ENCODE data around the gene GYG2. TPM values are rescaled to one million over a fixed set of nuclear protein-coding genes. Genes with fewer than 3 reads are reported as not detected.

Gene GYG2
- polyA plus RNA-seq, 1 donor from 2014 or later: 6.3 TPM

- Histone ChIP-seq H3K27ac (ENCODE audit: low read length) (no peak overlapping the region), H3F3A (ENCODE audit: insufficient read depth, low read length, poor library complexity, severe bottlenecking) (no peaks in the 10 kb centered on the region), H3K9me3 (ENCODE audit: low read length) (no peaks in the 10 kb centered on the region), H3K27me3 (ENCODE audit: insufficient read depth, low read depth, low read length) (no peaks in the 10 kb centered on the region), H3K4me2 (ENCODE audit: low read length) (no peak overlapping the region), H3K79me2 (replicated peaks; ENCODE audit: insufficient read depth, low read length) (no peaks in the 10 kb centered on the region), H3K36me3 (ENCODE audit: insufficient read depth, low read length) (no peaks in the 10 kb centered on the region), H3K9ac (ENCODE audit: low read length) (no peak overlapping the region), H4K20me1 (ENCODE audit: insufficient read depth) (no peaks in the 10 kb centered on the region), H3K9me2 (ENCODE audit: insufficient read depth, low read length) (no peaks in the 10 kb centered on the region), H3K4me3 (ENCODE audit: low read length) (no peak overlapping the region), H2AFZ (ENCODE audit: low read depth, low read length) (no peak overlapping the region)
- no peak for TF ChIP-seq TAF1 (IDR thresholded peaks at IDR 0.05; ENCODE audit: low read depth)
- TF ChIP-seq REST (IDR thresholded peaks at IDR 0.05; ENCODE audit: borderline replicate concordance): no peak
- no peak for TF ChIP-seq SMC3 (conservative IDR thresholded peaks at IDR 0.05; ENCODE audit: poor library complexity)
- no peak for TF ChIP-seq EZH2 (IDR thresholded peaks at IDR 0.05; ENCODE audit: borderline replicate concordance, insufficient read depth, low read length, poor library complexity, severe bottlenecking)
- no peak for TF ChIP-seq EP300 (conservative IDR thresholded peaks at IDR 0.05; ENCODE audit: poor library complexity, severe bottlenecking)
- TF ChIP-seq MXI1 (conservative IDR thresholded peaks at IDR 0.05; ENCODE audit: poor library complexity, severe bottlenecking): no peak
- no peak for TF ChIP-seq RAD21 (conservative IDR thresholded peaks at IDR 0.05)
- TF ChIP-seq CTCF (IDR thresholded peaks at IDR 0.05; ENCODE audit: poor library complexity, severe bottlenecking): no peak
- no peak for TF ChIP-seq POLR2AphosphoS5 (IDR thresholded peaks at IDR 0.05)
Measured at GRCh38 chrX:2824886-2825285, 3.8 kb upstream of the GYG2 start.

GRCh38 chrX:2828959-2829411 lies 255 bp downstream of the GYG2 start:
- peak overlapping the region; percentile 52 for H3K9ac ChIP-seq (ENCODE audit: low read length)
- H2AFZ ChIP-seq (ENCODE audit: low read depth, low read length): no peak overlapping the region

More at GRCh38 chrX:2828959-2829411, 255 bp downstream of the GYG2 start:
- Histone ChIP-seq H3K9me3 (ENCODE audit: low read length) (no peaks in the 10 kb centered on the region), H3K27ac (ENCODE audit: low read length) (no peak overlapping the region), H3K36me3 (ENCODE audit: insufficient read depth, low read length) (no peaks in the 10 kb centered on the region), H3K4me2 (ENCODE audit: low read length) (no peak overlapping the region), H3K9me2 (ENCODE audit: insufficient read depth, low read length) (no peaks in the 10 kb centered on the region), H4K20me1 (ENCODE audit: insufficient read depth) (no peaks in the 10 kb centered on the region), H3F3A (ENCODE audit: insufficient read depth, low read length, poor library complexity, severe bottlenecking) (no peaks in the 10 kb centered on the region), H3K4me3 (ENCODE audit: low read length) (peak overlapping the region; percentile 60), H3K27me3 (ENCODE audit: insufficient read depth, low read depth, low read length) (no peaks in the 10 kb centered on the region), H3K79me2 (replicated peaks; ENCODE audit: insufficient read depth, low read length) (no peaks in the 10 kb centered on the region)
- TF ChIP-seq SMC3 (conservative IDR thresholded peaks at IDR 0.05; ENCODE audit: poor library complexity): no peak

Measured in neural cell (in vitro differentiated cells).